ENCODE measurements around the gene IL5. TPM values are rescaled to one million over a fixed set of nuclear protein-coding genes. Genes with fewer than 3 reads are reported as not detected.
A peak's percentile ranks its signal among the peaks of the same experiment; 100 is the strongest.
"Not testable (repeated sequence)": the region's sequence is repeated elsewhere in the genome, so short reads cannot be mapped to it uniquely, and the experiment has no call there.

Gene IL5
- total RNA-seq (1 to 10 TPM in 1 of 5 experiments, not detected in 4; 1.2 TPM), polyA plus RNA-seq (not detected), total RNA-seq (not detected)

DNA sequence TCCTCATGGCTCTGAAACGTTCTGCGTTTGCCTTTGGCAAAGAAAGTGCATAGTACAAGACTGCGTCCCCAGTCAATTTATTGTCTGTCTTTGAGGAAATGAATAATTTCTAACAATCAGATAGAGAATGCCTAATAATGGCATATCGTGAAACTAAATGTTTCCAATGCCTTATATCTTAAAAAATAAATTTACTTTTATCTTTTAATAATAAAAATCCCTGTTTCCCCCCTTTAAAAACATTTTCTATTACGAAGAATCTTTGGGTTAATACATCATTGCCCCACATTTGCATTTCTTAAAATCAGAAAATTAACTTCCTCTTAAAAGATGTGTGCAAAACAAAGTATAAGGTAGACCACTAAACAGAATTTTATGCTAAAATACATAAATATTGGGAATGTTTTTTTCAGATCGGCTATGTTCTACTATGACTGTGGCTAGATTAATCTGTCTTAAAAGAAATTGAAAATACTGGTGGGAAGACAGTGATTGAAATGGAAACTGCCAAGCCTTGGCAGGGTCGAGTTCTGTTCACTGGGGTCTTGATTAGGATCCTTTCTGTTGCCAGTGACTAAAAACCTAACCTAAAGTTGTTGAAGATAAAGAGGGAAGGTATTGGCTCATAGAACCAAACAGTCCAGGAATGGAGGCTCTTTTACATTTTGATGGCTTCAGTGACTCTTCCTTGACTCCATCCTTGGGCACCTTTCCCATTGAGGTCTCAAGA, at the start of gene IL5:
IL5 (minus strand) TSS at position 51 of the 730 bp plus-strand sequence; CDS start at position 7, 44 bp downstream.
- Histone ChIP-seq H3K4me1 (ENCODE audit: control insufficient read depth in 2 of 2, insufficient read depth in 2 of 2, low read length in 2 of 2) (no peaks in the 10 kb centered on the region), H3K27me3 (ENCODE audit: control insufficient read depth in 2 of 2, insufficient read depth in 2 of 2, low read length in 2 of 2) (no peaks in the 10 kb centered on the region), H3K36me3 (ENCODE audit: control insufficient read depth in 2 of 3, insufficient read depth in 3 of 3, low read length in 3 of 3) (no peaks in the 10 kb centered on the region), H3K27ac (ENCODE audit: low read depth, low read length) (no peak within 1 kb of the TSS), H3K4me3 (ENCODE audit: low read length) (no peak within 1 kb of the TSS), H3K9me3 (ENCODE audit: control insufficient read depth in 2 of 3, low read length in 3 of 3) (no peaks in the 10 kb centered on the region)
- no peak within 1 kb of the TSS for H3K4me3 Mint-ChIP-seq
- POLR2A ChIA-PET, result no interaction called here
- no peak for DNase-seq
- CTCF ChIA-PET, result no interaction called here
- H3K9me3 Mint-ChIP-seq, result no peaks in the 10 kb centered on the region
- peaks cover 0 to 43% (median 0%) of the 10 kb centered on the region in 7 donors for H3K4me1 Mint-ChIP-seq
- no peaks in the 10 kb centered on the region for H3K27me3 Mint-ChIP-seq
- no peak within 1 kb of the TSS for H3K27ac Mint-ChIP-seq
- peaks cover 0 to 2% (median 0%) of the 10 kb centered on the region in 5 donors for H3K36me3 Mint-ChIP-seq
- intact Hi-C loops (cut with micrococcal nuclease), result no loop called here
- ATAC-seq, result no peak

DNA sequence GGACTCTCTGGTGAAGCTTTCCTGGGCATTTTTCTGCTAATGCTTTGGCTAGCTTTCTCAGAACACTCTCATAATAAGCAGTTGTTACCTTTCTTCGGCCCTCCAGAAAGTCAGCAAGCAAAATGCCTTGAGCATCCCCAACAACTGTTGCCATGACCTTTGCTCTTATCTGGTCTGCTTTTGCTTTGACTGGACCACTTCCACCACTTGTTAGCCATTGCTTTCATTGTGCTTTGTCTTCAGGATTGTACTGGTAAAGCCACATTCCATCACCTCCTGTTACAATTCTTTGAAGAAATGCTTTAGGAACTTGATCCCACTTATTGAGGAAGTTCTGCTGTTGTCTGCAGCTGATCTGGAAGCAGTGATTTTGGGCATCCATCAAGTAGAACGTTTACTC, 49.2 kb upstream of the IL5 start:
- no peak overlapping the region for H3K27ac ChIP-seq (ENCODE audit: low read depth, low read length)
- ChIA-PET CTCF (no interaction called here), POLR2A (no interaction called here)
- DNase-seq, result no peak
- H3K27me3 ChIP-seq (ENCODE audit: control insufficient read depth in 2 of 2, insufficient read depth in 2 of 2, low read length in 2 of 2), result no peaks in the 10 kb centered on the region
- intact Hi-C loops (cut with micrococcal nuclease), result loop anchor here (1.0 to 5.0 kb wide), 2 partner anchors 65 to 66 kb away; no protein-coding TSS in a partner anchor
- no peak overlapping the region for H3K4me3 Mint-ChIP-seq
- peaks cover 12 to 68% (median 30%) of the 10 kb centered on the region in 5 donors for H3K36me3 Mint-ChIP-seq
- H3K4me3 ChIP-seq (ENCODE audit: low read length), result no peak overlapping the region
- H3K36me3 ChIP-seq (ENCODE audit: control insufficient read depth in 2 of 3, insufficient read depth in 3 of 3, low read length in 3 of 3), result peaks cover 3 to 62% (median 32%) of the 10 kb centered on the region in 3 experiments
- H3K9me3 Mint-ChIP-seq, result no peaks in the 10 kb centered on the region
- H3K4me1 ChIP-seq (ENCODE audit: control insufficient read depth in 2 of 2, insufficient read depth in 2 of 2, low read length in 2 of 2), result no peaks in the 10 kb centered on the region
- no peaks in the 10 kb centered on the region for H3K9me3 ChIP-seq (ENCODE audit: control insufficient read depth in 2 of 3, low read length in 3 of 3)
- no peaks in the 10 kb centered on the region for H3K27me3 Mint-ChIP-seq
- peaks cover 0 to 17% (median 0%) of the 10 kb centered on the region in 7 donors for H3K4me1 Mint-ChIP-seq
- no peak overlapping the region for H3K27ac Mint-ChIP-seq
- no peak for ATAC-seq

DNA sequence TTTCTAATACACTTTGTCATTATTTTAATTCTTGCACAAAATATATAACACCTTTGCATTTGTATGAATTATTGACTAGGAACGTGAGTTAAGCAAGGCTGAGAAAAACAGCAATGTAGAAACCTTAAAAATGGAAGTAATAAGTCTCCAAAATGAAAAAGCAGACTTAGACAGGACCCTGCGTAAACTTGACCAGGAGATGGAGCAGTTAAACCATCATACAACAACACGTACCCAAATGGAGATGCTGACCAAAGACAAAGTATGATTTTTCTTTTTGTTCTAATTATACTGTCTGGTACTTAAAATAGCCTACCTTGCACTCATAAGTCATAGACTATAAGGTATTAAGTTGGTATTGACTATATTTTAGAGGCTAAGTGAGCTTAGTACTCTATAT, 47.8 kb upstream of the IL5 start:
- no peaks in the 10 kb centered on the region for H3K27me3 Mint-ChIP-seq
- intact Hi-C loops (cut with micrococcal nuclease), result loop anchor here (1.0 to 5.0 kb wide), 3 partner anchors 64 to 230 kb away; no protein-coding TSS in a partner anchor
- Histone ChIP-seq H3K4me1 (ENCODE audit: control insufficient read depth in 2 of 2, insufficient read depth in 2 of 2, low read length in 2 of 2) (no peaks in the 10 kb centered on the region), H3K36me3 (ENCODE audit: control insufficient read depth in 2 of 3, insufficient read depth in 3 of 3, low read length in 3 of 3) (peaks cover 3 to 57% (median 27%) of the 10 kb centered on the region in 3 experiments), H3K27ac (ENCODE audit: low read depth, low read length) (no peak overlapping the region), H3K27me3 (ENCODE audit: control insufficient read depth in 2 of 2, insufficient read depth in 2 of 2, low read length in 2 of 2) (no peaks in the 10 kb centered on the region), H3K4me3 (ENCODE audit: low read length) (no peak overlapping the region), H3K9me3 (ENCODE audit: control insufficient read depth in 2 of 3, low read length in 3 of 3) (no peaks in the 10 kb centered on the region)
- H3K4me1 Mint-ChIP-seq, result peaks cover 0 to 18% (median 0%) of the 10 kb centered on the region in 7 donors
- H3K9me3 Mint-ChIP-seq, result no peaks in the 10 kb centered on the region
- H3K36me3 Mint-ChIP-seq, result peaks cover 4 to 65% (median 32%) of the 10 kb centered on the region in 5 donors
- CTCF ChIA-PET, result no interaction called here
- POLR2A ChIA-PET, result no interaction called here
- DNase-seq (peak in 1 of 9 donors; percentile 1), ATAC-seq (no peak)
- no peak overlapping the region for H3K27ac Mint-ChIP-seq
- H3K4me3 Mint-ChIP-seq, result no peak overlapping the region

DNA sequence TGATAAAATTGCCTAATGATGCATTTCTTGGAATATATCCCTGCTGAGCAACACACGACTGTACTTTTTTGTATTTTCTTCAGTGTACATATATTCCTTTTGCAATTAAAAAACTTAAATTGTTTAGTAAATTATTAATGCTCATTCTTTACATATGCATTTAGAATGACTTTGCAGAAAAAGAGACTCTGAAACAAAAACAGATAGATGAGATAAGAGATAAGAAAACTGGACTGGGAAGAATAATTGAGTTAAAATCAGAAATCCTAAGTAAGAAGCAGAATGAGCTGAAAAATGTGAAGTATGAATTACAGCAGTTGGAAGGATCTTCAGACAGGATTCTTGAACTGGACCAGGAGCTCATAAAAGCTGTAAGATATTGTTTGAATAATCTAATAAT, 46.1 kb upstream of the IL5 start:
- ATAC-seq (no peak), DNase-seq (no peak)
- intact Hi-C loops (cut with micrococcal nuclease), result no loop called here
- no peak overlapping the region for H3K4me3 Mint-ChIP-seq
- Histone ChIP-seq H3K36me3 (ENCODE audit: control insufficient read depth in 2 of 3, insufficient read depth in 3 of 3, low read length in 3 of 3) (peaks cover 0 to 50% (median 19%) of the 10 kb centered on the region in 3 experiments), H3K4me1 (ENCODE audit: control insufficient read depth in 2 of 2, insufficient read depth in 2 of 2, low read length in 2 of 2) (no peaks in the 10 kb centered on the region), H3K4me3 (ENCODE audit: low read length) (no peak overlapping the region), H3K27ac (ENCODE audit: low read depth, low read length) (no peak overlapping the region), H3K27me3 (ENCODE audit: control insufficient read depth in 2 of 2, insufficient read depth in 2 of 2, low read length in 2 of 2) (no peaks in the 10 kb centered on the region), H3K9me3 (ENCODE audit: control insufficient read depth in 2 of 3, low read length in 3 of 3) (no peaks in the 10 kb centered on the region)
- H3K9me3 Mint-ChIP-seq, result no peaks in the 10 kb centered on the region
- H3K27ac Mint-ChIP-seq, result no peak overlapping the region
- H3K36me3 Mint-ChIP-seq, result peaks cover 4 to 63% (median 38%) of the 10 kb centered on the region in 5 donors
- ChIA-PET POLR2A (no interaction called here), CTCF (interaction anchor here (0.9 kb wide), 1 partner anchor 327 kb away, joined by 3 read pairs; no protein-coding TSS in a partner anchor)
- H3K27me3 Mint-ChIP-seq, result no peaks in the 10 kb centered on the region
- peaks cover 0 to 24% (median 0%) of the 10 kb centered on the region in 7 donors for H3K4me1 Mint-ChIP-seq

DNA sequence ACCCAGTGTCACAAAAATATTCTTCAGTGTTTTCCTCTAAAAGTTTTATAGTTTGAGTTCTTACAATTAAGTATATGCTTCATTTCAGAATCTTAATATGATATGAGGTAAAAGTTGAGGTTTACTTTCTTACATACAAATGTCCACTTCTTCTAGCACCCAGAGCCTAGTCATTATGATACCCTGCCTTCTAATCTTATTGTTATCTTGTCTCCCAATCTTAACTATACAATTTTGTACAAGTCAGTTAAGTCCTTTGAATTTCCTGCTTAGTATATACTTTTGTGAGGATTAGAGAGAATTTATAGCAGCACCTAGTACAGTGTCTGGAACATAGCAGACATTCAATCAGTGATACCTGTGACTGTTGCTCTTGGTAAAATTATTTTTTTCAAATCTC, 42.7 kb upstream of the IL5 start:
- POLR2A ChIA-PET, result no interaction called here
- H3K4me1 Mint-ChIP-seq, result peaks cover 0 to 18% (median 0%) of the 10 kb centered on the region in 7 donors
- intact Hi-C loops (cut with micrococcal nuclease), result no loop called here

DNA sequence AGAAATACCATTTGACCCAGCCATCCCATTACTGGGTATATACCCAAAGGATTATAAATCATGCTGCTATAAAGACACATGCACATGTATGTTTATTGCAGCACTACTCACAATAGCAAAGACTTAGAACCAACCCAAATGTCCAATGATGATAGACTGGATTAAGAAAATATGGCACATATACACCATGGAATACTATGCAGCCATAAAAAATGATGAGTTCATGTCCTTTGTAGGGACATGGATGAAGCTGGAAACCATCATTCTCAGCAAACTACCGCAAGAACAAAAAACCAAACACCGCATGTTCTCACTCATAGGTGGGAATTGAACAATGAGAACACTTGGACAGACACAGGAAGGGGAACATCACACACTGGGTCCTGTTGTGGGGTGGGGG, 41.2 kb upstream of the IL5 start:
- Mint-ChIP-seq H3K36me3 (peaks cover 16 to 65% (median 37%) of the 10 kb centered on the region in 5 donors), H3K4me1 (peaks cover 0 to 16% (median 0%) of the 10 kb centered on the region in 7 donors)
- H3K9me3 Mint-ChIP-seq; CTCF ChIA-PET; intact Hi-C loops (cut with micrococcal nuclease); H3K27ac ChIP-seq (ENCODE audit: low read depth, low read length); H3K4me3 Mint-ChIP-seq; H3K4me1 ChIP-seq (ENCODE audit: control insufficient read depth in 2 of 2, insufficient read depth in 2 of 2, low read length in 2 of 2); H3K9me3 ChIP-seq (ENCODE audit: control insufficient read depth in 2 of 3, low read length in 3 of 3); H3K27ac Mint-ChIP-seq; POLR2A ChIA-PET; DNase-seq; H3K4me3 ChIP-seq (ENCODE audit: low read length); ATAC-seq; H3K27me3 Mint-ChIP-seq; H3K27me3 ChIP-seq (ENCODE audit: control insufficient read depth in 2 of 2, insufficient read depth in 2 of 2, low read length in 2 of 2): not testable (repeated sequence)
- H3K36me3 ChIP-seq (ENCODE audit: control insufficient read depth in 2 of 3, insufficient read depth in 3 of 3, low read length in 3 of 3), result peaks cover 0 to 36% (median 22%) of the 10 kb centered on the region in 3 experiments

More for the DNA sequence above, 42.7 kb upstream of the IL5 start:
- ATAC-seq (no peak), DNase-seq (no peak)
- H3K27ac Mint-ChIP-seq, result no peak overlapping the region
- Histone ChIP-seq H3K4me3 (ENCODE audit: low read length) (no peak overlapping the region), H3K27ac (ENCODE audit: low read depth, low read length) (no peak overlapping the region), H3K36me3 (ENCODE audit: control insufficient read depth in 2 of 3, insufficient read depth in 3 of 3, low read length in 3 of 3) (peaks cover 0 to 38% (median 12%) of the 10 kb centered on the region in 3 experiments), H3K4me1 (ENCODE audit: control insufficient read depth in 2 of 2, insufficient read depth in 2 of 2, low read length in 2 of 2) (no peaks in the 10 kb centered on the region), H3K27me3 (ENCODE audit: control insufficient read depth in 2 of 2, insufficient read depth in 2 of 2, low read length in 2 of 2) (no peaks in the 10 kb centered on the region), H3K9me3 (ENCODE audit: control insufficient read depth in 2 of 3, low read length in 3 of 3) (no peaks in the 10 kb centered on the region)
- CTCF ChIA-PET, result interaction anchor here (0.5 kb wide), 1 partner anchor 232 kb away, joined by 4 read pairs; no protein-coding TSS in a partner anchor
- no peaks in the 10 kb centered on the region for H3K27me3 Mint-ChIP-seq
- H3K9me3 Mint-ChIP-seq, result peaks cover 0 to 2% (median 0%) of the 10 kb centered on the region in 11 donors
- no peak overlapping the region for H3K4me3 Mint-ChIP-seq
- peaks cover 16 to 75% (median 42%) of the 10 kb centered on the region in 5 donors for H3K36me3 Mint-ChIP-seq
